Choroid plexus epithelial cell (primary cell): ENCODE data around the gene TEX11.
"Not testable (repeated sequence)": the region's sequence is repeated elsewhere in the genome, so short reads cannot be mapped to it uniquely, and the experiment has no call there.

ENCODE experiments used
- DNase-seq: peaks from one replicate; pipeline ENCODE4 v3.0.0-alpha.2; 2010; ENCODE audit warnings: low read depth
- H3K4me3 ChIP-seq: 2 replicates; pipeline ENCODE4 v1.5.1; 2011; ENCODE audit warnings: low read depth, mild to moderate bottlenecking, control low read depth, low read length, moderate library complexity
- TF ChIP-seq, protein P1 (sequence below): conservative IDR thresholded peaks from 2 replicates; pipeline ENCODE4 v1.5.1; 2011; ENCODE audit warnings: low read depth, mild to moderate bottlenecking, control low read depth, inconsistent platforms, low read length, moderate library complexity

TEX11 gene

DNA sequence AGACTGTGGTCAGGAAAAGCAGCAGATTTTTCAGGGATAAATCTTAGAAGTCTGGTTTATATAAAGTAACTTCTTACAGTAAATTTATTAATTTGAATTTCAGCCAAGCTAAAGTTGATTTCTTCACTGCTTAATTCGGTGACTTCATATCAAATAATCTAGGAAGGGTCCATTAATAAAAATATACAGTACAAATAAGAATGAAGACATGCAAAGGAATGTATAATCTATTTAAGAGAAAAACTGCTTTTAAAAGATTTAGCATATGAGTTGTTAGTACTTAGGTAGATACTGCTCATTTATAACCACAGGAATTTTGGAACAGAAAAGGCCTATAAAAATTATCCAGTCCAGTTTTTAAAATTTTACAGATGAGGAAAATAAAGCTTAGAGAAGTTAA, 286.8 kb downstream of the TEX11 start:
- no peak overlapping the region for H3K4me3 ChIP-seq
- DNase-seq, result no peak
- TF ChIP-seq, protein P1, sequence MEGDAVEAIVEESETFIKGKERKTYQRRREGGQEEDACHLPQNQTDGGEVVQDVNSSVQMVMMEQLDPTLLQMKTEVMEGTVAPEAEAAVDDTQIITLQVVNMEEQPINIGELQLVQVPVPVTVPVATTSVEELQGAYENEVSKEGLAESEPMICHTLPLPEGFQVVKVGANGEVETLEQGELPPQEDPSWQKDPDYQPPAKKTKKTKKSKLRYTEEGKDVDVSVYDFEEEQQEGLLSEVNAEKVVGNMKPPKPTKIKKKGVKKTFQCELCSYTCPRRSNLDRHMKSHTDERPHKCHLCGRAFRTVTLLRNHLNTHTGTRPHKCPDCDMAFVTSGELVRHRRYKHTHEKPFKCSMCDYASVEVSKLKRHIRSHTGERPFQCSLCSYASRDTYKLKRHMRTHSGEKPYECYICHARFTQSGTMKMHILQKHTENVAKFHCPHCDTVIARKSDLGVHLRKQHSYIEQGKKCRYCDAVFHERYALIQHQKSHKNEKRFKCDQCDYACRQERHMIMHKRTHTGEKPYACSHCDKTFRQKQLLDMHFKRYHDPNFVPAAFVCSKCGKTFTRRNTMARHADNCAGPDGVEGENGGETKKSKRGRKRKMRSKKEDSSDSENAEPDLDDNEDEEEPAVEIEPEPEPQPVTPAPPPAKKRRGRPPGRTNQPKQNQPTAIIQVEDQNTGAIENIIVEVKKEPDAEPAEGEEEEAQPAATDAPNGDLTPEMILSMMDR, result no peak

DNA sequence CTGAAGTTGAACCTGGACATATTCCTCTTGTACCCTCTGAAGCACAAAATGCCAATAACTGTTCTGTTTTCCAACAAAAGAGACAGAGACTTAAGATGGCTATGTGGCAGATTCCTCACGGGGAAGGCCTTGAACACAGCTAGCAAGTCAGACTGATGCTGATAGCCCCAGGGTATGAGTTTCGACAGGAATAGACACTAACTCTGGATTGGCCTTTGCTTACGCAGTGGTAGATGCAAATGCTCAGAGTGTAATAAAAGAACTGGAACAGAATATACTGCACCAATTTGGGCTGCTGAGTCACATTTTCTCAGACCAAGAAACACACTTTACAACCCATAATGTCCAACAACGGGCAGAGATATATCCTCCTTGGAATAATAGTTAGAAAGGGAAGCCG, 290.0 kb downstream of the TEX11 start:
- TF ChIP-seq, protein P1, result no peak
- DNase-seq, result no peak
- H3K4me3 ChIP-seq, result no peak overlapping the region

DNA sequence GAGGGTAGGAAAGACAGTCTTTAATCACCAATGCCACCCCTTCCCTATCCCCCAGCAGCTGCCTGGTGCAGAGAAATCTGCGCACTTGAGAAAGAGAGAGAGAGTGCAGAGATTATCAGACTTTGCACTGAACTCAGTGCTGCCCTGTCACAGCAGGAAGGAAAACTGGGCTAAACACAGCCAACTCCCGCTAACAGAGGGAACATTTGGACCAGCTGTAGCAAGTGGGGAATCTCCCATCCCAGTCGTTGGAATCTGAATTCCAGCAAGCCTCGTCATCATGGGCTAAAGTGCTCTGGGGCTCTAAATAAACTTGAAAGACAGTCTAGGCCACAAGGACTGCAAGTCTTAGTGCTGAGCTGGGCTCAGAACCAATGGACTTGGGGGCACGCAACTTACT, 295.2 kb downstream of the TEX11 start:
- no peak overlapping the region for H3K4me3 ChIP-seq
- TF ChIP-seq, protein P1, result no peak
- peak; percentile 10 for DNase-seq

DNA sequence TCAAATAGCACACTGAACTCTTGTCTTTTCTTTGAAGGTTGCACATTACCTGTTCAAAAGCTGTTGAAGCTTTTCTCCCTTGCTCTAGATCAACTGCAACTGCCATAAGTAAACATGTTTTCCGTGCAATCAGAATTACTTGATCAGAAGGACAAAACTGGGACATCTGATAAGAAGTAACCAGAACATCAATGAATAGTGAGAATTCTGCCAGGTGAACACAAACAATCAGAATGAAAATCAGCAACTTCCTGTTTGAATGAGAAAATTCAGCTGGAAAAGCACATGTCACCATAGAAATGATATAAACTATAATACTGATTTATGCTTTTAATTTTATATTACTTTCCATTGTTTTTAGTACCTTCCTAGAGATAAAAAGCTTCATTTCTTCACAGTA, 303.2 kb downstream of the TEX11 start:
- DNase-seq, result no peak
- TF ChIP-seq, protein P1, result no peak
- H3K4me3 ChIP-seq, result no peak overlapping the region

DNA sequence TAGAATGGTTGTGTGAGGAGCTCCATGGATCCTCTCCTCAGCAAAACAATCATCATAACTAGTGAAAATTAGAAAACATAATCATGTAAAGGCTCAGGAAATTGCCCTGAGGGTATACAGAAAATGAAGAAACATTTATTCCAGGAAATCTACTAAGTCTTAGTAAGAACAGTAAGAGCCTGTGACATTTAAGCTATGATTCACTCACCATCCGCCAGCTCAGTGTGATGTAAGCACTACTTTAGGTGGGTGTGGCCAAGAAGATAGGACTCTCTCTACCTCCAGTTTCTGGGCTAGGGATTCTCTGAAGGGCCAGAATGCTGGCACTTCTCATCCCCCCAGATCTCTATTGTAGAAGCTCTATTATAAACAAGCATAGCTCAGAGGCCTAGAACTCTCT, 316.4 kb downstream of the TEX11 start:
- TF ChIP-seq, protein P1, result no peak
- DNase-seq, result peak; percentile 32
- H3K4me3 ChIP-seq, result no peak overlapping the region

DNA sequence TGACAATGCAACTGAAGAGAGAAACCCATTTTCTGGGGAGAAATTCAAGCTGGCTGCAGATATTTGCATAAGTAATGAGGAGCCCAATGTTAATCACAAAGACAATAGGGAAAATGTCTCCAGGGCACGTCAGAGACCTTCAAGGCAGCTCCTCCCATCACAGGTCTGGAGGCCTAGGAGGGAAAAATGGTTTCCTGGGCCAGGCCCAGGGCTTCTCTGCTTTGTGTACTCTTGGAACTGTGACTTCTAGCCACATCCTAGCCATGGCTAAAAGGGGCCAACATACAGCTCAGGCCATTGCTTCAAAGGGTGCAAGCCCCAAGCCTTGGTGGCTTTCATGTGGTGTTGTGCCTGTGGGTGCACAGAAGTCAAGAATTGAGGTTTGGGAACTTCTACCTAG, 321.4 kb downstream of the TEX11 start:
- H3K4me3 ChIP-seq, DNase-seq: not testable (repeated sequence)

DNA sequence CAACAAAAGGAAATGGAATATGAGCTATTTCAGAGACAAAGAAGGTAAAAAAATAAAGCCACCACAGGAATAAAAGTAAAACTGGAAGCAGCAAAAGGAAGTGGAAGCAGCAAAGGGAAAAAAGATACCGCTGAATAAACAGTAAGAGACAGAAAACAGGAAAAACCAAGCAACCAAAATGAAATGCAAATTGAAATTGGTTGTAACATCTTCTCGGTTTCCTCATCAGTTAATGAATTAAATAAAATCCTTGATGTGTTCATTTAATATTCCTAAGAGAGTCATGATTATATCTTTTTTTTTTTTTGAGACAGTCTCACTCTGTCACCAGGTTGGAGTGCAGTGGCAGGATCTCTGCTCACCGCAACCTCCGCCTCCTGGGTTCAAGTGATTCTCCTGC, 331.1 kb downstream of the TEX11 start:
- no peak overlapping the region for H3K4me3 ChIP-seq
- no peak for DNase-seq

DNA sequence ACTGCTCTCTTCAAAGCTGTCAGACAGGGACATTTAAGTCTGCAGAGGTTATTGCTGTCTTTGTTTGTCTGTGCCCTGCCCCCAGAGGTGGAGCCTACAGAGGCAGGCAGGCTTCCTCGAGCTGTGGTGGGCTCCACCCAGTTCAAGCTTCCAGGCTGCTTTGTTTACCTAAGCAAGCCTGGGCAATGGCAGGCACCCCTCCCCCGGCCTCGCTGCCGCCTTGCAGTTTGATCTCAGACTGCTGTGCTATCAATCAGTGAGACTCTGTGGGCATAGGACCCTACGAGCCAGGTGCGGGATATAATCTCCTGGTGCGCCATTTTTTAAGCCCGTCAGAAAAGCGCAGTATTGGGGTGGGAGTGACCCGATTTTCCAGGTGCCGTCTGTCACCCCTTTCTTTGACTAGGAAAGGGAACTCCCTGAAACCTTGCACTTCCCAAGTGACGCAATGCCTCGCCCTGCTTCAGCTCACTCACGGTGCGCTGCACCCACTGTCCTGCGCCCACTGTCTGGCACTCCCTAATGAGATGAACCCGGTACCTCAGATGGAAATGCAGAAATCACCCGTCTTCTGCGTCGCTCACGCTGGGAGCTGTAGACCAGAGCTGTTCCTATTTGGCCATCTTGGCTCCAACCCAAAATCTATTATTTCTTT, 338.5 kb downstream of the TEX11 start:
- not testable (repeated sequence) for DNase-seq, H3K4me3 ChIP-seq

More for the DNA sequence above, 331.1 kb downstream of the TEX11 start:
- TF ChIP-seq, protein P1, result no peak
